Activated CD4-positive, alpha-beta T cell treated with anti-CD3 and anti-CD28 coated beads, Interleukin-2, Interleukin-6, amounts not matched to agents 100 ng/mL and 50 ng/mL, durations not matched to agents 16 hours and 8 hours (primary cell): Measurements from ENCODE around the gene SPDYE16.
"Not testable (repeated sequence)": the region's sequence is repeated elsewhere in the genome, so short reads cannot be mapped to it uniquely, and the experiment has no call there.

Experiments
- DNase-seq: peaks from one replicate; pipeline ENCODE4 v3.0.0-alpha.2; 2020

Gene SPDYE16

DNA sequence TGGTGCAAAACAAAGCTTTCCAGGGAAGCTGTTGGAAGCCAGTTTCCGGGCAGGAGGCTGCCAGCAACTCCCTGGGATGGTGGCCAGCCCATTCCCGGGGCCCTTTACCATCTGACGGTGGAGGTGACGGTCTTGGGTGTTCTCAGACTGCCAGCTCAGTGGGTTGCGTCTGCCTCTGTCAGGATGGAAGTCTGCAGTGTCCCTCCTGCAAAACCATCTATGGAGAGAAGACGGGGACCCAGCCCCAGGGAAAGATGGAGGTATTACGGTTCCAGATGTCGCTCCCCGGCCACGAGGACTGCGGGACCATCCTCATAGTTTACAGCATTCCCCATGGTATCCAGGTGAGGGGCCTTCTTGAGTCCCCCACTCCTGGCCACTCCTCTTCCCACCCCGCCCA lies 39.9 kb downstream of the SPDYE16 start:
- not testable (repeated sequence) for DNase-seq

DNA sequence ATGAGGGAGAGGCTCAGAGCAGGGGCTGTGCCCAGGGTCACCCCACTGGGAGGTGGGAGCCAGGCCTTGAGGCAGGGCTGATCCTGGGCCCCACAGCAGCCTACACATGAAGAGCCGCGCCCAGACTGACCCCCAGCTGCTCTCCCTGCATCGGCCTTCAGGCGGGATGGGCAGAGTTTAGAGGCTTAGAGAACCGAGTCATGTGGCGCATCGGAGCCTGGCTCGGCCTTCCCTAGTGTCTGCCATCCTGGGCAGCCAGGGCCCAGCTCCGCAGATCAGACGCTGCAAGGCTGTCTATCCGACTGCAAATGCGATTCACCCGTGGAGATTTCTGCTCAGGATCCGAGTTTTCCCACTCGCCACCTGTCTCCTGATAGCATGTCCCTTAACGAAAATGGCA lies 40.3 kb downstream of the SPDYE16 start:
- not testable (repeated sequence) for DNase-seq

DNA sequence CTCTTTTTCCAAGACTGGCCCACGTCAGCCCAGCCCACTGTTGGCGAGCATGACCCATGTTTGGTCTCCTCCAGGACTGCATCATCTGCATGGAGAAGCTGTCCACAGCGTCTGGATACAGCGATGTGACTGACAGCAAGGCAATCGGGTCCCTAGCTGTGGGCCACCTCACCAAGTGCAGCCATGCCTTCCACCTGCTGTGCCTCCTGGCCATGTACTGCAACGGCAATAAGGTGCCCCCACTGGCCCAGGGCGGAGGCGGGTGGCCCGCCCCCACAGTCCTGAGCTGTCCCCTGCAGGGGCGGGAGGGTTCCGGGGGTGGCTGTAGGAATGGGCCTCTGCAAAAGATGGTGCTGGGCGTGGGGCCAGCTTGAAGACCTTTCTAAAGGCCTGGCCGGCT lies 40.9 kb downstream of the SPDYE16 start:
- DNase-seq: not testable (repeated sequence)

DNA sequence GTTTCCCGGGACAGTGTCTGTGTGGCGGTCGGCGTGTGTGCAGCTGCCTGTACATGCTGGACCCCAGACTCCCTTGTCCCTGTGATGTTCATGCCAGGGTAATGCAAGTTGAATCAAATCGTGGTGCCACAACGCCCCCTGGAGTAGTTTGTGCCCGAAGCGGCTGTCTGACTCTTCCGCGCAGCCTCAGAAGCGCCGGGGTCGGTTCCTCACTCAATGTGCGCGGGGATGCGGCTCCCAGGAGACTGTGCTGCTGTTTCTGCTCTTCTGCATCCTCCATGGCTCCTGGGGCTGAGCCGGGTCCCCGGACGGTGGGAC lies 43.2 kb downstream of the SPDYE16 start:
- DNase-seq: not testable (repeated sequence)

DNA sequence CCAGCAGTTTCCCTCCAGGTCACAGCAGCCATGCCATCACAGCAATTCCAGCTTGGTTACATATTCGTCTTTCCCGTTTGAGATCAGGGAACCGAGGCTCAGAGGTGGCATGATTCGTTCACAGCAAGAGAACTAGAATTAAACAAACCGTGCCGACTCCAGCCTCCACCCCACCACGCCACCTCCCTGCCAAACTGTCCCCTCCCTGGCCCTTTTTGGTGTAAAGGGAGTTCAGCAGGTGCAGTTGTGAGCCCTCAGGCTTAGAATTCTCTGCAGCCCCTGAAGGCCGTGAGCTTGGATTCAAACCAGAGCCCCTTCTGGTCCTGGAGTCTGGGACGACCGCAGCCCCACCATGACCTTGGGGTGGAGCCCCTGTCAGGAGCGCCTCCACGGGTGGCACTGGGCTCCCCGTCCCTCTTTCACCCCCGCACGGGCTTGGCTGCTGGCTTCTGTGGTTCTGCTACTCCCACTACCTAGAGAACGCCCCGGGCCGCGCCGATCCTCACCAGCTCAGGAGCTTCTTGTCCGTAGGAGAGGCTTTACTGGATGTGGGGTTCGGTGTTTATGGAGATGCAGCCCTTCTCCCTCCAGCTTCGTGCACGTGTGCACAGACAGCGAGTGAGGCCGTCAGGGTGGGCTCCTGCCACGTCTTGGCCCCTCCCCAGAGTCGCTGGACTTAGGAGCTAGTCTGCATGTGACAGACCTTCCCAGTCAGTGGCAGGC lies 43.7 kb downstream of the SPDYE16 start:
- DNase-seq: not testable (repeated sequence)

DNA sequence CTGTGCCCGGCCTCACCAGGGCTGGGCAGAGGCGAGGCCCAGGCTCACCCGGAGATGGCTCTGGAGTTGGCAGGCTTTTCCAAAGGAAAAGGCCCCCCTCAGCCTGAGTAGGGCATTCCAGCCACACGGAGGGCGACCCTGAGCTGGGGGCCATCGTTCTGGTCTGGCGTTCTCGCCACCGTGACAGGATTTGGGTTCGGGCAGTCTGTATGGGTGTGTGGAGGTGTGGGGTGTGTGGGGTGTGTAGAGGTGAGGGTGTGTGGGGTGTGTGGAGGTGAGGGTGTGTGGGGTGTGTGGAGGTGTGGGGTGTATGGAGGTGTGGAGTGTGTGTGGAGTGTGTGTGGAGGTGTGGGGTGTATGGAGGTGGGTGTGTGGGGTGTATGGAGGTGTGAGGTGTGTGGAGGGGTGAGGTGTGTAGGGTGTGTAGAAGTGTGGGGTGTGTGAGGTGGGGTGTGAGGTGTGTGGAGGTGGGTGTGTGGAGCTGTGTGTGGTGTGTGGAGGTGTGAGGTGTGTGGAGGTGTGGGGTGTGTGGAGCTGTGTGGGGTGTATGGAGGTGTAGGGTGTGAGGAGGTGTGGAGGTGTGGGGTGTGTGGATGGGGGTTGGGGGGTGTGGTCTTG lies 44.4 kb downstream of the SPDYE16 start:
- not testable (repeated sequence) for DNase-seq

DNA sequence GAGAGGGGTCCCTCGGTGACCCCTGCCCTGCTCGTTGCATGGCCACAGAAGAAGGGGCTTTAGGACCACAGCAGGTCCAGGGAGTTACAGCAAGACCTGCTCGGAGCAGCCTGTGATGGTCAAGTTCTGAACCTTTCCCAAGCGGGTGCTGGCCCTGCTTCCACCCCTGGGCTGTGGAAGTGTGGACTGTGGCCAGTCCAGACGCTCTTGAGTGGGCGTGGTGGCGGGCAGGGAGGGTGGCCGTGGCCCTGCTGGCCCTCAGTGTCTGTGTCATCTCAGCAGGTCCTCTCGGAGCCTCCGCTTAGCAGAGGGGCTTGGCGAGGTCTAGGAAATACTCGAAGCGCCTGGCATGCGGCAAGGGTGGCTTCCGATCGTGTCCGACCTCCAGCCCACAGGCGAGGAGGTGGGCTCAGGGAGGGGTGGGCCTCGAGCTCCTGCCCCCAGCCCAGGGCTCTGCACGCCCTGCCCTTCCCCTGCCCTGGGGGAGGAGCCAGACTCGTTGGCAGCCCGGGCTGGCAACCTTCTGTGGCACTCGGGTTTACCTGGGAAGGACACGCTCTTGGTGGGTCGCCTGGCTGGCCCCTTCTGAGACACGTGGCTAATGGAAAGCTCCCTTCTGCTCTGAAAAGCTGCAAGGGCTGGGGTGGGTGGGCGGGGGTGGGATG lies 45.0 kb downstream of the SPDYE16 start:
- not testable (repeated sequence) for DNase-seq

DNA sequence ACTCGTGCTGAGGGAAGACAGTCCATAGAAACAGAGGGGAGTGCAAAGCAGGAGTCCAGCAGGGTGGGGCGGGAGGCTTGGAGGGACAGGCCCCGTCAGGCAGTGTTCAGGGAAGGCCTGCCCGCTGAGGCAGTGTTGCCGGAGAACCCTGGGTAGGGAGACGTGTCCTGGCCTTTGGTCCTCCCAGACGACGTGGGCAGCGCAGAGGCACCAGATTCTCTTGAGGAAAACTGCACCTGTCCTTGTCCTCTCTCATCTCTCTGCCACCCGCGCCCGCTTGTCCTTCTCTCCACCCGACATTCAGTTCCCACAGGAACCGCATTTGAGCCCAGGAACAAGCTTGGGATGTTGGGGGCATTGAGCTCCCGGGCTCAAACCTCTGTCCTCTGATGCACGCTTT lies 47.4 kb downstream of the SPDYE16 start:
- not testable (repeated sequence) for DNase-seq

DNA sequence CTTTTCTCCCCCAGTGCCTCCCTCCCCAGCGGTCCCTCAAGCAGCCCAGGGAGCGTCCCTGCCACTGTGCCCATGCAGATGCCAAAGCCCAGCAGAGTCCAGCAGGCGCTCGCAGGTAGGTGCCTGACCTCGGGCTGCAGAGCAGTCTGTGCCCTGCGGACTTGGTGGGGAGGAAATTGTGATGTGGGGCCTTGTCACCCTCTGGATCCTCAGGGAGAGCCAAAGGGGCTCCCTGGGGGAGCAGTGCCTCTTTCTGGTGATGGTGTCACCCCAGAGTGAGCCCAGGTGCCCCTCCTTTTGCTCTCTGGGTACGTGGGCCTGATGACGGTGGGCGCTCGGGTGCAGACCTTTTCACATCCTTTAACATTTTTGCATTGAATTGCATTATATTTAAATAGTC lies 51.0 kb downstream of the SPDYE16 start:
- not testable (repeated sequence) for DNase-seq

DNA sequence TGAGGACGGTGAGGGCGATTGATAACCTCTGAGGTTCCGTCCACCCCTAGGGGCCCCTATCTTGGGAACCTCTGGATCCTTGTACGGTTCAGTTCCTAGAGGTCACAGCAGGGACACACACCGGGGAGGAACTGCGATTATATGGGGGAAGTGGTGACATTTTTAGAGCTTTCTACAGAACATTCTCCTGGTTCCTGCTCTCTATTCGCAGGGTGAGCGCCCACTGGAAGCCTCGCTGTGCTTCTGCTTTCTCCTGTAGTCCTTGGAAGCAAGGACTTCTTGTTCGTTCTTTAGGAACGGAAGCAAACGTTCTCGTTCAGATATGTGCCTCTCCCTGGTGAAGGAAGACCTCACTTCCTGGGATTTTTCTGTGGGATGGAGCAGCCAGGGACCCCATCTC lies 55.1 kb downstream of the SPDYE16 start:
- DNase-seq: not testable (repeated sequence)

DNA sequence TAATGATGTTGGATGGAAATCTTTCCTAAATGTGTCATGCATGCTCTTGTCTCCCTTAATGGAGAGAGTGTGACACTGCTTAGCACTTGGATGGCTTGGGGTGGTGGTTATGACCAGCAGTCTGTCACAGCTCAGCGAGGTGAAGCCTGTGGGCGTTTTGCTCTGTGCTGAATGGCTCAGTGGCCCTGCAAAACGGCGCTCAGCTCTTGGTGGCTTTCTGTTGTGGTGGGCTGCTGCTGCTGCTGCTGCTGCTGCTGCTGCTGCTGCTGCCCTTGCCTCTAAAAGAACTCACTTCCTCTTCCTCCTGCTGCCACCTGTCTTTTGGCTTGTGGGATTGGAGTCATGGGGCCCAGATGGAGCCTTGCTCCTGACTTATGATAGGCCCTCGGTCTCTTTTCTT lies 56.5 kb downstream of the SPDYE16 start:
- DNase-seq: peak; percentile 45

DNA sequence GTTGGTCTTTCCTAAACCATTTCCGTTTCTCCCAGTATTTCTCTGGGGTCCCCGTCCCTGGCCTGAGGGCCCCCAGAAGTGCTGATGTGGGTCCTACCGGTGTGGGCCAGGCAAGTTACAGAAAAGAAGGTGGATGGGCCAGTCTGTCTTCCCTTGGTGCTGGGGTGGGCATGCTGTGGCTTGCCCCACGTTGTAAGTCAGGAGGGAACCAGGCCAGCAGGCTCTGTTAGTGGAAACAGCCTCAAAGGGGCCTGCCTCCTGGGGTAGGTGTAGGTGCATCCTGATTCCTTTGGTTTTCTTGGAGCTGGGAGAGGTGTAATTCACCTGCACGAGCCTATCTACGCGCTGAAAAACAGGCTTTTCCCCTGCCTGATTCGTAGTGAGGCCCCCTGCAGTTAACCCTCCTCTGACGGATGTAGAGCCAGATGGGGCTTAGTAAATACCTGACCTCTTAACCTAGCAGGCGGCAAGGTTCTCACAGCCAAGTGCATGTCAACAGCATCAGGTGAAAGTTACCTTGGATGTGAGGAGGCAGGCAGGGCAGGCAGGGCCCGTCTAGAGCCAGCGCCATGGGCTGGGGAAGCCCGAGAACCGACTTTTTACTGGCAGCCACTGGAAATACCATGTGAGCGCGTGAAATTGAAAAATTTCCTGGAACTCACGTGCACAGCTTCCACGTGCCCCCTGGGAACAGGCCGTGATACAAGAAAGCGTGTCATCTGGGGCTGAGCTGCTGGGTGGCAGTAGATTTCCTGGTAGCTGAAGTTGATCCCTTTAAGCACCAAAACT lies 57.1 kb downstream of the SPDYE16 start:
- not testable (repeated sequence) for DNase-seq

DNA sequence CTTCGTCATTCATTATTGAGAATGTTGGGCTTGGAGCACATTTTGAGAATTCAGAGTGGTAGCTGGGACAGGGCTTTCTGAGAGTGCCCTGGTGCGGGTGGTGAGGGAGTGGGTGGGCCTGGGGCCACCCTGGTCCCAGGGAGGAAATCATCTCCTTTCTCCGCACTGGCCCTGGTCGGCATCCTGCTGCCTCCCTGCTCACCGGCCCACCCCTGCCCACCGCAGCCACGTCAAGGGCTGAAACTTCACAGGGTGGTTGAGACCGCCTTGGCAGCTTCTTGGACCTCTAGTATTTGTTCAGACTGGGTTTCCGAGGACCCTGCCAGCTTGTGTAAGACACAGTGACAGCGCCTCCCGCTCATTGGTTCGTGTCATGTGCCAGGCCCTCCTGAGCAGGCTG lies 58.6 kb downstream of the SPDYE16 start:
- not testable (repeated sequence) for DNase-seq

DNA sequence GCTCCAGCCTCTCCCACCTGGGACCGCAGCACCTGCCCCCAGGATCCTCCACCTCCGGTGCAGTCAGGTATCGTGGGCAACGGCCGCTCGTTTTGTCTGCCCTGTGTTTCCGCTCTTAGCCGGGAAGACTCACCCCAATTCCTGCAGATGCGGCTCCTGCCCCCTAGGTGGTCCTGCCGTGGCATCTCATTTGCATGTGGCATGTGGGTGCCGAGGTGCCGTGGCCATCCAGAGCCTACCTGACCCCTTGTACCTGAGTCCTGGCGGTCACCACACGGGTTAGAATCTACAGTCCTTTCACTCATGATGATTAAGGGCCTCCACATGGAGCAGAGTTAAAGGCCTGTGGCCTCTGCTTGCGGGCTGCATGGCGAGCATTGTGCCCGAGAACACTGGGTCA lies 60.0 kb downstream of the SPDYE16 start:
- not testable (repeated sequence) for DNase-seq

DNA sequence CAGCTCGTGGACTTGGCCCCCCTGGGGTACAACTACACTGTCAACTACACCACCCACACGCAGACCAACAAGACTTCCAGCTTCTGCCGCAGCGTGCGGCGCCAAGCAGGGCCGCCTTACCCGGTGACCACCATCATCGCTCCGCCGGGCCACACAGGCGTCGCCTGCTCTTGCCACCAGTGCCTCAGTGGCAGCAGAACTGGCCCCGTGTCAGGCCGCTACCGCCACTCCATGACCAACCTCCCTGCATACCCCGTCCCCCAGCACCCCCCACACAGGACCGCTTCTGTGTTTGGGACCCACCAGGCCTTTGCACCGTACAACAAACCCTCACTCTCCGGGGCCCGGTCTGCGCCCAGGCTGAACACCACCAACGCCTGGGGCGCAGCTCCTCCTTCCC lies 60.4 kb downstream of the SPDYE16 start:
- DNase-seq: not testable (repeated sequence)
